Neural crest cell (in vitro differentiated cells): ENCODE measurements around the gene MMP14. TPM values are rescaled to one million over a fixed set of nuclear protein-coding genes. Genes with fewer than 3 reads are reported as not detected.
"Not testable (repeated sequence)": the region's sequence is repeated elsewhere in the genome, so short reads cannot be mapped to it uniquely, and the experiment has no call there.

ENCODE experiments used
- DNase-seq: peaks from one replicate; pipeline ENCODE4 v3.0.0; 2021; ENCODE audit warnings: low read depth, mixed read lengths, low spot score
- H3K27ac Mint-ChIP-seq: one replicate; pipeline ENCODE4 v1.8.0; 2021; ENCODE audit warnings: mild to moderate bottlenecking, mixed read lengths; ENCODE audit not compliant: unreplicated experiment
- H3K27me3 Mint-ChIP-seq: 2 replicates; pipeline ENCODE4 v1.8.0; 2021; ENCODE audit warnings: low read depth, mild to moderate bottlenecking, mixed read lengths
- H3K36me3 Mint-ChIP-seq: 2 replicates; pipeline ENCODE4 v1.8.0; 2021; ENCODE audit warnings: low read depth, mild to moderate bottlenecking, mixed read lengths
- H3K4me1 Mint-ChIP-seq: 2 replicates; pipeline ENCODE4 v1.8.0; 2021; ENCODE audit warnings: mixed read lengths
- H3K4me3 Mint-ChIP-seq: one replicate; pipeline ENCODE4 v1.8.0; 2021; ENCODE audit warnings: mild to moderate bottlenecking, mixed read lengths
- H3K9me3 Mint-ChIP-seq: 2 replicates; pipeline ENCODE4 v1.8.0; 2021; ENCODE audit warnings: mixed read lengths
- total RNA-seq: library from RNA; stranded (reverse); gene quantifications from 2 replicates; pipeline ENCODE4 v1.2.1, GENCODE V29; 2021
- TF ChIP-seq, protein P1 (sequence below): fragments of 200-600 bp; sonication (generic); conservative IDR thresholded peaks from 2 replicates; pipeline ENCODE4 v1.5.0; 2021; ENCODE audit warnings: antibody characterized with exemption, mild to moderate bottlenecking

MMP14 gene
- total RNA-seq, 1 donor from 2014 or later = 63.2 TPM

DNA sequence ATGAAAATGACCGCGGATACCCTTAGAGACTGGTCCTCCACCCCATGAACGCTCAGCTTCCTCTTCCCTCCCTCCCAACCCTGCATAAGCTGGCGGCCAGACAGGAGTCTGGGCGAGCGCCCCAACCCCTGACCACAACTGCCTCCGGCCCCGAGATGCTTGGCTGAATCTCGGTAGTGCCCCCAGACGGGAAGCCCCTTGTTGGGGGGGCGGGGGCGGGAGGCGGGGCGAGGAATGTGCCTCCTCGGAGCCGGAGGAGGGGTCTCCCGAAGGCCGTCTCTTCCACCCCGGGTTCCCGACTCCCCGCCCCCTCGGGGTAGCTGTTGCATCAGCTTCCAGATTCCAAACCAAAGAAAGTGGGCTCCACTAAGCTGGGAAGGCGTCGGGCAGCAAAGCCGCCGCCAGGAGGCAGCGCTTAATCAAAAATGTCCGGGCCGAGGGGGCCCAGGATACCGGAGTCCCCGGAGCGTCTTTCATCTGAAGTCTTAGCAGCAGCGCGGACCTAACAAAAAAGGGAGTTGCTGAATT is 13.8 kb upstream of the MMP14 start:
- H3K4me3 Mint-ChIP-seq = peak overlapping the region; percentile 88
- H3K4me1 Mint-ChIP-seq = peaks cover 28% of the 10 kb centered on the region
- H3K9me3 Mint-ChIP-seq = no peaks in the 10 kb centered on the region
- TF ChIP-seq, protein P1, sequence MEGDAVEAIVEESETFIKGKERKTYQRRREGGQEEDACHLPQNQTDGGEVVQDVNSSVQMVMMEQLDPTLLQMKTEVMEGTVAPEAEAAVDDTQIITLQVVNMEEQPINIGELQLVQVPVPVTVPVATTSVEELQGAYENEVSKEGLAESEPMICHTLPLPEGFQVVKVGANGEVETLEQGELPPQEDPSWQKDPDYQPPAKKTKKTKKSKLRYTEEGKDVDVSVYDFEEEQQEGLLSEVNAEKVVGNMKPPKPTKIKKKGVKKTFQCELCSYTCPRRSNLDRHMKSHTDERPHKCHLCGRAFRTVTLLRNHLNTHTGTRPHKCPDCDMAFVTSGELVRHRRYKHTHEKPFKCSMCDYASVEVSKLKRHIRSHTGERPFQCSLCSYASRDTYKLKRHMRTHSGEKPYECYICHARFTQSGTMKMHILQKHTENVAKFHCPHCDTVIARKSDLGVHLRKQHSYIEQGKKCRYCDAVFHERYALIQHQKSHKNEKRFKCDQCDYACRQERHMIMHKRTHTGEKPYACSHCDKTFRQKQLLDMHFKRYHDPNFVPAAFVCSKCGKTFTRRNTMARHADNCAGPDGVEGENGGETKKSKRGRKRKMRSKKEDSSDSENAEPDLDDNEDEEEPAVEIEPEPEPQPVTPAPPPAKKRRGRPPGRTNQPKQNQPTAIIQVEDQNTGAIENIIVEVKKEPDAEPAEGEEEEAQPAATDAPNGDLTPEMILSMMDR = peak; percentile 89
- DNase-seq = peak; percentile 79
- H3K27ac Mint-ChIP-seq = no peak overlapping the region
- H3K27me3 Mint-ChIP-seq = peaks cover 35% of the 10 kb centered on the region
- H3K36me3 Mint-ChIP-seq = no peaks in the 10 kb centered on the region

DNA sequence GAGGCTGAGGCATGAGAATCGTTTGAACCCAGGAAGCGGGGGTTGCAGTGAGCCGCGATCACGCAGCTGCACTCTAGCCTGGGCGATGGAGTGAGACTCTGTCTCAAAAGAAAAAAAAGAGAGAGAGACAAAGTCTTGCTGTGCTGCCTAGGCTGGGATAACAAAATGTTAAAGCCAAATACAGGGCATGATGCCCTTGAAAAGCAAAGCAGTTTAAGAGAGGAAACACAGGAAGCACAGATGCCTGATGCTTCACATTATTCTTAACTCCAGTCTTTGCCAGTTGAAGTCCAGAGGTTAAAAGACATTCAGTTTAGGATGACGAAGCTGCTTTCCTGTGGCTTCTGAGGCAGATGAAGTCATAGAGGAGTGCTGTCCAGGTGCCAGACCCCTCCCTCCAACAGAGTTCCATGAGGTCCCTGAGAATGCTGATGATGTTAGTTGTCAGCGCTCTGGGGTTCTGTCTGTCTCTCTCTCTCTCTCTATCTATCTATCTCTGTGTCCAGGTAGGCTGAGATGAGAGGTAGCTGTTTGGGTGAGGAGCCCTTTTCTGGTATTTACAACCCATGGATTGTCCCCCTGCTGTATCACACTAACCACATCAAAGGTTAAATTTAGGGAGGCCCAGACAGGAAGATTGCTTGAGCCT is 11.6 kb upstream of the MMP14 start:
- DNase-seq = no peak
- H3K36me3 Mint-ChIP-seq = no peaks in the 10 kb centered on the region
- H3K27me3 Mint-ChIP-seq = peaks cover 28% of the 10 kb centered on the region
- no peaks in the 10 kb centered on the region for H3K9me3 Mint-ChIP-seq
- peaks cover 29% of the 10 kb centered on the region for H3K4me1 Mint-ChIP-seq
- no peak overlapping the region for H3K27ac Mint-ChIP-seq
- TF ChIP-seq, protein P1 = no peak
- H3K4me3 Mint-ChIP-seq = peak overlapping the region; percentile 69

- H3K36me3 Mint-ChIP-seq, H3K27me3 Mint-ChIP-seq, H3K9me3 Mint-ChIP-seq, DNase-seq: not testable (repeated sequence)
- H3K4me1 Mint-ChIP-seq = peaks cover 26% of the 10 kb centered on the region
- peak overlapping the region; percentile 92 for H3K4me3 Mint-ChIP-seq
- peak overlapping the region; percentile 97 for H3K27ac Mint-ChIP-seq
Observed at GRCh38 chr14:22829076-22829660, 7.2 kb upstream of the MMP14 start.

- Mint-ChIP-seq H3K4me3 (peak within 1 kb of the TSS; percentile 92), H3K36me3 (peaks cover 3% of the 10 kb centered on the region), H3K27ac (peak within 1 kb of the TSS; percentile 97), H3K27me3 (no peaks in the 10 kb centered on the region), H3K4me1 (peaks cover 24% of the 10 kb centered on the region), H3K9me3 (no peaks in the 10 kb centered on the region)
- TF ChIP-seq, protein P1 = no peak
- DNase-seq = peak; percentile 73
Observed at GRCh38 chr14:22829661-22830442, 6.5 kb upstream of the MMP14 start, which contains the start of gene MRPL52. MRPL52 (plus strand) TSS chr14:22829887; CDS start chr14:22829913, 26 bp downstream.

DNA sequence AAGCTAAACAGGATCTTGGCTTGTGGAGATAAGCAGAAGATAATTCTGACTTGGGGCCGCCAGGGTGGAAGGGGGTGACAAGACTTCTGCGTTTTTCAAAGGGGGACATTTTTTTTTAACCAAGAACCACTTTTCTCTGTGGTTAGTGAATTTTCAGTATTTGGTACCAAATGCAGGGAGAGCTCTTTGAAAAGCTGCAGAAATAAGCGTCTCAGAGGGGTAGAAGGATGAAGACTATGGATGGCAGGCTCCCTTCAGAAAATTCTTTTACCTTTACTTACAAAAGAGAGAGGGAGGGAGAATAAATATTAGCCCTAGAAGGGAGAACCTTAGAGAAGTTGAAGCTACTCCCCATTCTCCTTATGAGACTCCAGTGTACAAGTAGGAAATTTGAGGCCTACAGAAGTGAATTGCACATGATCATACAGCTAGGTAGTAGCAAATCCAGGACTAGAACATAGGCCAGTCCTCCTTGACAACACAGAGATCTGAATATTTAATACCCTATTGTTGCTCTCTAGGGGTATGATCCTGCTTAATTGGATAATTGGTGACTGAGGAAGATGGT is 5.9 kb upstream of the MMP14 start:
- DNase-seq = no peak
- H3K27me3 Mint-ChIP-seq = peaks cover 3% of the 10 kb centered on the region
- H3K27ac Mint-ChIP-seq = peak overlapping the region; percentile 97
- H3K4me3 Mint-ChIP-seq = peak overlapping the region; percentile 92
- no peaks in the 10 kb centered on the region for H3K9me3 Mint-ChIP-seq
- TF ChIP-seq, protein P1 = no peak
- peaks cover 24% of the 10 kb centered on the region for H3K4me1 Mint-ChIP-seq
- H3K36me3 Mint-ChIP-seq = peaks cover 5% of the 10 kb centered on the region
